Neuronal stem cell (in vitro differentiated cells): ENCODE measurements around the gene SCOC.

Experiments used
- DNase-seq: peaks from one replicate; pipeline ENCODE4 v3.0.0-alpha.2; 2013; ENCODE audit warnings: low spot score
- H2AFZ ChIP-seq: one replicate; pipeline ENCODE4 v1.6.1; 2013; ENCODE audit warnings: mild to moderate bottlenecking, low read length, inconsistent platforms
- H2AK5ac ChIP-seq: 2 replicates; pipeline ENCODE4 v1.6.1; 2013; ENCODE audit warnings: low read depth, mild to moderate bottlenecking, inconsistent platforms, low read length, moderate library complexity, mixed read lengths
- H2BK120ac ChIP-seq: 2 replicates; pipeline ENCODE4 v1.6.1; 2013; ENCODE audit warnings: low read depth, mild to moderate bottlenecking, inconsistent platforms, low read length, moderate library complexity, mixed read lengths
- H2BK12ac ChIP-seq: one replicate; pipeline ENCODE4 v1.6.1; 2013; ENCODE audit warnings: low read length, inconsistent platforms
- H2BK15ac ChIP-seq: 2 replicates; pipeline ENCODE4 v1.6.1; 2013; ENCODE audit warnings: mild to moderate bottlenecking, low read length, inconsistent platforms, mixed read lengths
- H2BK5ac ChIP-seq: one replicate; pipeline ENCODE4 v1.6.1; 2013; ENCODE audit warnings: inconsistent platforms, mild to moderate bottlenecking, low read length, moderate library complexity
- H3K14ac ChIP-seq: one replicate; pipeline ENCODE4 v1.6.1; 2013; ENCODE audit warnings: low read length, inconsistent platforms
- H3K18ac ChIP-seq: 2 replicates; pipeline ENCODE4 v1.6.1; 2013; ENCODE audit warnings: low read length, inconsistent platforms
- H3K23ac ChIP-seq: 2 replicates; pipeline ENCODE4 v1.6.1; 2013; ENCODE audit warnings: low read depth, mild to moderate bottlenecking, mixed read lengths, low read length, inconsistent platforms; ENCODE audit not compliant: poor library complexity
- H3K27ac ChIP-seq: replicated peaks from 3 replicates; pipeline ENCODE4 v1.5.1; 2013; ENCODE audit warnings: low read length, inconsistent platforms
- H3K27me3 ChIP-seq, 3 experiments: 2 replicates each; pipeline ENCODE4 v1.6.1; 2013; ENCODE audit warnings: low read length in 3 of 3, mild to moderate bottlenecking in 2 of 3, inconsistent platforms in 1 of 3, low read depth in 1 of 3, mixed read lengths in 1 of 3, moderate library complexity in 1 of 3; ENCODE audit not compliant: control insufficient read depth in 3 of 3, insufficient read depth in 3 of 3
- H3K36me3 ChIP-seq, 2 donors: replicated peaks in 1 of 2; 2 replicates each; pipeline ENCODE4 v1.6.1; 2013; ENCODE audit warnings: low read length in 2 of 2; ENCODE audit not compliant: control insufficient read depth in 2 of 2, insufficient read depth in 2 of 2
- H3K4ac ChIP-seq: 2 replicates; pipeline ENCODE4 v1.6.1; 2013; ENCODE audit warnings: inconsistent platforms, mild to moderate bottlenecking, low read length, moderate library complexity
- H3K4me1 ChIP-seq, 2 donors: 1 replicate in 1 of 2; 2 replicates in 1 of 2; pipeline ENCODE4 v1.6.1; 2013; ENCODE audit warnings: low read length in 2 of 2, low read depth in 1 of 2; ENCODE audit not compliant: control insufficient read depth in 2 of 2, insufficient read depth in 1 of 2
- H3K4me2 ChIP-seq: one replicate; pipeline ENCODE4 v1.6.1; 2013; ENCODE audit warnings: mild to moderate bottlenecking, low read length, inconsistent platforms; ENCODE audit not compliant: insufficient read depth, poor library complexity, severe bottlenecking
- H3K4me3 ChIP-seq, 2 donors: 2 replicates each; pipeline ENCODE4 v1.5.1; 2013; ENCODE audit warnings: low read length in 2 of 2, mild to moderate bottlenecking in 2 of 2, inconsistent platforms in 1 of 2, moderate library complexity in 1 of 2
- H3K79me1 ChIP-seq: one replicate; pipeline ENCODE4 v1.6.1; 2013; ENCODE audit warnings: low read depth, mild to moderate bottlenecking, inconsistent platforms, low read length, moderate library complexity
- H3K9ac ChIP-seq: one replicate; pipeline ENCODE4 v1.6.1; 2013; ENCODE audit warnings: mild to moderate bottlenecking, low read depth, low read length, inconsistent platforms; ENCODE audit not compliant: poor library complexity
- H3K9me3 ChIP-seq, 2 donors: replicated peaks in 1 of 2; 2 replicates each; pipeline versions ENCODE3 to v1.6.1; 2013; ENCODE audit warnings: low read length in 2 of 2, mild to moderate bottlenecking in 2 of 2, inconsistent platforms in 1 of 2, low read depth in 1 of 2, mixed read lengths in 1 of 2, moderate library complexity in 1 of 2; ENCODE audit not compliant: control insufficient read depth in 2 of 2, insufficient read depth in 1 of 2
- H4K8ac ChIP-seq: one replicate; pipeline ENCODE4 v1.6.1; 2013; ENCODE audit warnings: low read depth, mild to moderate bottlenecking, inconsistent platforms, low read length, moderate library complexity
- H4K91ac ChIP-seq: one replicate; pipeline ENCODE4 v1.6.1; 2013; ENCODE audit warnings: low read length, low read depth, mild to moderate bottlenecking, inconsistent platforms; ENCODE audit not compliant: poor library complexity
- WGBS, 2 donors: extraction: QIAGEN DNeasy Blood & Tissue Kit; methylation state at CpG; one replicate each; pipeline ENCODE4 v1.1.7; 2013; ENCODE audit warnings: missing lambda C conversion rate in 2 of 2, mixed read lengths in 1 of 2; ENCODE audit not compliant: insufficient read length in 2 of 2, insufficient replicate concordance in 1 of 2; ENCODE audit errors: extremely low coverage in 2 of 2; 5-methylcytosine and 5-hydroxymethylcytosine counted together

The SCOC gene

GRCh38 chr4:140344621-140345020 lies 28.8 kb upstream of the SCOC start:
- Histone ChIP-seq H3K79me1 (no peaks in the 10 kb centered on the region), H4K91ac (no peak overlapping the region), H2BK120ac (no peak overlapping the region), H3K23ac (no peak overlapping the region), H3K14ac (no peak overlapping the region), H3K18ac (peak overlapping the region; percentile 4), H2BK12ac (no peak overlapping the region), H2BK15ac (no peak overlapping the region), H2AK5ac (peak overlapping the region; percentile 2), H3K4me1 (peaks cover 6 to 7% of the 10 kb centered on the region in 2 donors), H3K36me3 (no peaks in the 10 kb centered on the region), H3K4ac (no peak overlapping the region), H4K8ac (no peak overlapping the region), H2AFZ (peak overlapping the region; percentile 66), H3K9ac (no peak overlapping the region), H3K4me2 (no peak overlapping the region), H3K27me3 (no peaks in the 10 kb centered on the region), H3K4me3 (no peak overlapping the region), H2BK5ac (no peak overlapping the region), H3K27ac (no peak overlapping the region), H3K9me3 (no peaks in the 10 kb centered on the region)
- WGBS, 2 donors: no CpG with 5 or more reads among the region's 9 CpGs
- DNase-seq: no peak

DNA sequence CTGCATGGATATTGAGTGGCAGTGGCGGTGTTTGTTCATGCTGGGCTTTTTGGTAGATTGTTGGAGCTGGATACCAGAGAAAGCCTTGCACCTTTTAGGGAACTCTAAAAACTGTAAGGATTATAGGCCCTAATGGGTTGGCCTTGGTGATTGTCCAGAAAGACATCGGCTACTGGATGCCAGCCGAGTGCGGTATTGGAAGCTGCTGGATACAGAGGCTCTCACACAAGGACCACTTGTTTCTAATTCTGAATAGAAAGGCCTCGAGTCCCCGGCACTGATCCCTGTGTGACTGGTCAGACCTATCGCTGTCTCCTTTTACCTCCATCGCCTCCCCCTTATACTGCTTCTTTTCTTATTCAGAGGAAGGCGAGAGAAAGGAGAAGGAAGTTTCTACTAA lies 27.3 kb upstream of the SCOC start:
- H3K23ac ChIP-seq: no peak overlapping the region
- no peak overlapping the region for H4K91ac ChIP-seq
- no peaks in the 10 kb centered on the region for H3K27me3 ChIP-seq
- H2BK12ac ChIP-seq: no peak overlapping the region
- H3K9ac ChIP-seq: no peak overlapping the region
- no peak for DNase-seq
- no peak overlapping the region for H3K4me3 ChIP-seq
- H4K8ac ChIP-seq: no peak overlapping the region
- WGBS, 2 donors: no CpG with 5 or more reads among the region's 9 CpGs
- H3K79me1 ChIP-seq: no peaks in the 10 kb centered on the region
- H3K4me1 ChIP-seq: peaks cover 6 to 9% of the 10 kb centered on the region in 2 donors
- H2BK120ac ChIP-seq: no peak overlapping the region
- no peak overlapping the region for H3K4me2 ChIP-seq
- no peak overlapping the region for H3K18ac ChIP-seq
- no peak overlapping the region for H3K14ac ChIP-seq
- no peak overlapping the region for H2AFZ ChIP-seq
- no peak overlapping the region for H3K27ac ChIP-seq
- no peak overlapping the region for H2BK5ac ChIP-seq
- H2AK5ac ChIP-seq: no peak overlapping the region
- no peaks in the 10 kb centered on the region for H3K9me3 ChIP-seq
- no peak overlapping the region for H2BK15ac ChIP-seq
- H3K36me3 ChIP-seq: no peaks in the 10 kb centered on the region
- H3K4ac ChIP-seq: no peak overlapping the region

GRCh38 chr4:140349816-140350215 lies 23.6 kb upstream of the SCOC start:
- no peak overlapping the region for H3K27ac ChIP-seq
- no peak overlapping the region for H3K18ac ChIP-seq
- peaks cover 13 to 24% of the 10 kb centered on the region in 2 donors for H3K4me1 ChIP-seq
- no peak overlapping the region for H3K4ac ChIP-seq
- H3K14ac ChIP-seq: no peak overlapping the region
- DNase-seq: no peak
- no peak overlapping the region for H2BK12ac ChIP-seq
- no peak overlapping the region for H3K23ac ChIP-seq
- no peak overlapping the region for H3K9ac ChIP-seq
- no peak overlapping the region for H2AK5ac ChIP-seq
- H3K4me3 ChIP-seq: no peak overlapping the region
- H3K36me3 ChIP-seq: no peaks in the 10 kb centered on the region
- no peaks in the 10 kb centered on the region for H3K79me1 ChIP-seq
- H3K9me3 ChIP-seq: no peaks in the 10 kb centered on the region
- no peak overlapping the region for H2BK120ac ChIP-seq
- H3K4me2 ChIP-seq: no peak overlapping the region
- no CpG with 5 or more reads among the region's 2 CpGs for WGBS, 2 donors
- H2BK5ac ChIP-seq: no peak overlapping the region
- H4K8ac ChIP-seq: no peak overlapping the region
- no peak overlapping the region for H2AFZ ChIP-seq
- no peak overlapping the region for H2BK15ac ChIP-seq
- no peak overlapping the region for H4K91ac ChIP-seq
- H3K27me3 ChIP-seq: no peaks in the 10 kb centered on the region

- no peak overlapping the region for H2BK120ac ChIP-seq
- H3K14ac ChIP-seq: no peak overlapping the region
- no CpG with 5 or more reads among the region's 28 CpGs for WGBS, 2 donors
- DNase-seq: no peak
- peaks cover 13 to 24% of the 10 kb centered on the region in 2 donors for H3K4me1 ChIP-seq
- H3K4me2 ChIP-seq: no peak overlapping the region
- no peaks in the 10 kb centered on the region for H3K79me1 ChIP-seq
- peak overlapping the region; percentile 36 for H3K27ac ChIP-seq
- H3K4ac ChIP-seq: no peak overlapping the region
- peak overlapping the region; percentile 35 for H2AFZ ChIP-seq
- H2BK5ac ChIP-seq: no peak overlapping the region
- H4K91ac ChIP-seq: no peak overlapping the region
- H3K23ac ChIP-seq: no peak overlapping the region
- H4K8ac ChIP-seq: no peak overlapping the region
- no peak overlapping the region for H2BK12ac ChIP-seq
- peak overlapping the region; percentile 62 for H3K18ac ChIP-seq
- no peak overlapping the region for H3K9ac ChIP-seq
- H3K4me3 ChIP-seq: no peak overlapping the region
- no peak overlapping the region for H2BK15ac ChIP-seq
- H3K36me3 ChIP-seq: no peaks in the 10 kb centered on the region
- H2AK5ac ChIP-seq: no peak overlapping the region
- no peaks in the 10 kb centered on the region for H3K9me3 ChIP-seq
- H3K27me3 ChIP-seq: no peaks in the 10 kb centered on the region
These were observed 22.1 kb upstream of the SCOC start for GRCh38 chr4:140351093-140352075.
